ENCODE data around the gene SLC22A23. TPM values are rescaled to one million over a fixed set of nuclear protein-coding genes. Genes with fewer than 3 reads are reported as not detected.
A peak's percentile ranks its signal among the peaks of the same experiment; 100 is the strongest.

Gene SLC22A23
- total RNA-seq, 2 experiments from 2014 or later, result 0.90 to 1.0 TPM

DNA sequence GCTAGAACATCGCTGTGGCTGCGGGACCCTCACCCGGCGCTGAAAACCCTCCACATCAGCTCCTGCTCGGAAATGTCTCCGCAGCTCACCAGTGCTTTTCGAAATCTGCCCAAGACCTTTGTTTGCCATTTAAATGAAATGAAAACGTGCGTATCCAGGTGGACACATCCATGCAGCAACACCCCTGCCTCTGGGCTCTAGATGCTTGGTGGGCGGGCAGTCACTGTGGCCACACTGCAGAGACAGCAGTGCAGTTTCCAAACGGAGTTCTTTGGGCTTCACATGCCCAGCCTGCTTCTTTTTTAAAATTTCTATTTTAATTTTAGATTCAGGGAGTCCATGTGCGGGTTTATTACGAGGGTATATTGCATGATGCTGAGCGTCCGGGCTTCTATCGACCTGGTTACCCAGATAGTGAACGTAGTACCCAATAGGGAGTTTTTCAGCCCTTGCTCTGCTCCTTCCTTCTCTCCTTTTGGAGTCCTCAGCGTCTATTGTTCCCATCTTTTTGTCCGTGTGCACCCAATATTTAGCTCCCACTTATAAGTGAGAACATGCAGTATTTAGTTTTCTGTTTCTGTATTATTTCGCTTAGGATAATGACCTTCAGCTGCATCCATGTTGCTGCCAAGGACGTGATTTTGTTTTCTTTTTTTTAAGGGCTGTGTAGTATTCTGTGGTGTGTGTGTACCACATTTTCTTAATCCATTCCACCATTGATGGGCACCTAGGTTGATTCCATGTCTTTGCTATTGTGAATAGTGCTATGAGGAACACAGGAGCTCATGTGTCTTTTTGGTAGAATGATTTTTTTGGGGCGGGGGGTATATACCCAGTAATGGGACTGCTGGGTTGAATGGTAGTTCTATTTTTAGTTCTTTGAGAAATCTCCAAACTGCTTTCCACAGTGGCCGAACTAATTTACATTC lies 224.6 kb downstream of the SLC22A23 start:
- H3K27ac Mint-ChIP-seq, result no peak overlapping the region
- intact Hi-C loops (cut with micrococcal nuclease), result no loop called here
- peaks cover 73% of the 10 kb centered on the region for H3K27me3 Mint-ChIP-seq
- no peaks in the 10 kb centered on the region for H3K36me3 Mint-ChIP-seq
- H3K4me3 Mint-ChIP-seq, result peak overlapping the region; percentile 27
- CTCF ChIA-PET, result interaction anchor here (2.0 kb wide), 1 partner anchor 19 kb away, joined by 9 read pairs; no protein-coding TSS in a partner anchor
- H3K9me3 Mint-ChIP-seq, result no peaks in the 10 kb centered on the region
- H3K4me1 Mint-ChIP-seq (ENCODE audit: low read depth), result peaks cover 36% of the 10 kb centered on the region
- POLR2A ChIA-PET, result no interaction called here
- DNase-seq, result no peak

DNA sequence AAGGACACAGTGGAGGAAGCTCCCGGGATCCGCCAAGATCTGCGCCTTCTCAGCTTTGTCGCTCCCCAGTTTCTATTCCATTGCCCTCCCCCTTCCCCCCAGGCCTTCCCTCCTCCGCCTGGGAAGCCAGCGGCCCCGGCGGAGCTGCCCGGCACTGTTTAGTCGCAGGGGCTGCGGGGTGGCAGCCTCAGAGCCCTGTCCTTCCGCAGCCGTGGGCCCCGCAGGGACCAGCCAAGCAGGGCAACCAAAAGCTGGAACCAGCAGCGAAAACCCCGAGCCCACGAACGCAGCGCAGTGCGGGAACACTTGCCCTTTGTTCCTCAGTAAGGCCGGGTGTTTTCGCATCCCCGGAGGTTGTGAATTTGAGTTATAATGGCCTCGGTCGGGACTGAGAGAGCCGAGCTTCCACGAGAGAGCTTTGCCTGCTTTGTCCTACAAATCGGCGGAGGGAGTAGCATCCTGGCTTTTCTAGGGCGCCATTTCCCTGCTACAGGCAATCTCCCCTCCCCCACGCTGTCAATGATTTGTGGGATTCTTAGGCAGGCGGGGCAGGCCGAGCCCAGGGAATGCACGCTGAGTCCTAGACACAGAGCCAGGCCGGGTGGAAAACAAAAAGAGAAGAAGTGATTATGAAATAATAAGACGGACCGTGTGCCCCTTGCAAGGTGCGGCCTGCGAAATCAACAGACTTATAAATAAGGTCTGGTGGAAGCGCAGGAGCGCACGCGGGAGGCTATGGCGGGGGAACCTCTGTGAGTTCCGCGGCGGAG lies 225.4 kb downstream of the SLC22A23 start:
- no peak for DNase-seq
- H3K36me3 Mint-ChIP-seq, result no peaks in the 10 kb centered on the region
- H3K9me3 Mint-ChIP-seq, result no peaks in the 10 kb centered on the region
- H3K4me3 Mint-ChIP-seq, result peak overlapping the region; percentile 27
- H3K4me1 Mint-ChIP-seq (ENCODE audit: low read depth), result peaks cover 43% of the 10 kb centered on the region
- intact Hi-C loops (cut with micrococcal nuclease), result no loop called here
- no peak overlapping the region for H3K27ac Mint-ChIP-seq
- ChIA-PET POLR2A (no interaction called here), CTCF (interaction anchor here (1.0 to 2.0 kb wide), 3 partner anchors 20 to 74 kb away, joined by 3 to 9 read pairs (median 4); partner anchors contain the start of gene TUBB2A)
- peaks cover 77% of the 10 kb centered on the region for H3K27me3 Mint-ChIP-seq

DNA sequence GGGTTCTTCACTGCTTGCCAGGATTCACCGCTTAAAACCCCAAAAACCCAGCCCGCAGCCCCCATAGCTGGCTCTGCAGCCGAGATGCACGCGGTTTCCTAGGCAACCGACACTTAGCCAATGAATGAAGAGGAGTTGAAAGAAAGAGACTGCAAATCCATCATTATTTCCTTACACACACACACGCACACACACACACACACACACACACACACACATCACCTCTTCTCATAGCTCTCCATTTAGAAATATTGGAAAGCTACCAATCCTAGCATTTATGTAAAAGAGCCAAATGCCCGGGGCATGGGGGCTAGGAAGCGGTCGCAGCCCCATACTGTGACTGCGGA lies 226.0 kb downstream of the SLC22A23 start:
- POLR2A ChIA-PET, result no interaction called here
- Mint-ChIP-seq H3K4me3 (peak overlapping the region; percentile 20), H3K9me3 (no peaks in the 10 kb centered on the region), H3K27me3 (peaks cover 78% of the 10 kb centered on the region), H3K4me1 (ENCODE audit: low read depth) (peaks cover 44% of the 10 kb centered on the region), H3K36me3 (no peaks in the 10 kb centered on the region), H3K27ac (no peak overlapping the region)
- peak; percentile 14 for DNase-seq
- intact Hi-C loops (cut with micrococcal nuclease), result no loop called here
- CTCF ChIA-PET, result interaction anchor here (1.0 to 2.0 kb wide), 4 partner anchors 9 to 74 kb away, joined by 3 to 9 read pairs (median 4); partner anchors contain the start of gene TUBB2A

DNA sequence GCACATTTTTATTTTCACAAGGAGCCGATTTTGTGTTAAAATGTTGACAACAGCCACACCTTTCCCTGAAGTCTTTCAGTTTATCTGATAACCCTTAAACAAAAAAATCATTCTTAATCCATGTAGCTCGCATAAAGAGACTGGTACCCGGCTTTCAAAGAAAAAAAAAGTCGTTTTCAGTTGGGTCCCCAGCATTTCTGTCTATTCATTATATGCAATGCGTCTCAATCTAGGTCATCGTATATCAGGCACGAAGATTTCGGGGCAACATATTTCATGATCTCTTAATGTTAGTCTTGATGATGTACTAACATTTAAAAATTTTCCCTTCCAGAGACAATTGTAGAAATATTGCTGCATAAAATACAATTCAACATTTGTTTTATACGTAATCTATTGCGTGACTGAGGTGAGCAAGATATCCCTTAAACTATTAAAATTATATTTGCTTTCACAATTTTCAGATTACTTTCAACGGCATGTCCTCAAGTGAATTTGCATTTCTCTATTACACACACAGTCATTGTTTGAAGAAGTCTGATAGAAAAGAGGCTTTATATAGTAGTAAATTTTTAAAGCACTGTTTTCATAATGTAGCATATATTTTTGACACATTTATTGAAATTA lies 226.5 kb downstream of the SLC22A23 start:
- DNase-seq, result no peak
- ChIA-PET POLR2A (no interaction called here), CTCF (interaction anchor here (1.0 to 2.0 kb wide), 5 partner anchors 9 to 73 kb away, joined by 3 to 9 read pairs (median 4); partner anchors contain the start of gene TUBB2A)
- intact Hi-C loops (cut with micrococcal nuclease), result no loop called here
- H3K36me3 Mint-ChIP-seq, result no peaks in the 10 kb centered on the region
- peaks cover 44% of the 10 kb centered on the region for H3K4me1 Mint-ChIP-seq (ENCODE audit: low read depth)
- peaks cover 77% of the 10 kb centered on the region for H3K27me3 Mint-ChIP-seq
- no peak overlapping the region for H3K4me3 Mint-ChIP-seq
- H3K27ac Mint-ChIP-seq, result no peak overlapping the region
- H3K9me3 Mint-ChIP-seq, result no peaks in the 10 kb centered on the region

DNA sequence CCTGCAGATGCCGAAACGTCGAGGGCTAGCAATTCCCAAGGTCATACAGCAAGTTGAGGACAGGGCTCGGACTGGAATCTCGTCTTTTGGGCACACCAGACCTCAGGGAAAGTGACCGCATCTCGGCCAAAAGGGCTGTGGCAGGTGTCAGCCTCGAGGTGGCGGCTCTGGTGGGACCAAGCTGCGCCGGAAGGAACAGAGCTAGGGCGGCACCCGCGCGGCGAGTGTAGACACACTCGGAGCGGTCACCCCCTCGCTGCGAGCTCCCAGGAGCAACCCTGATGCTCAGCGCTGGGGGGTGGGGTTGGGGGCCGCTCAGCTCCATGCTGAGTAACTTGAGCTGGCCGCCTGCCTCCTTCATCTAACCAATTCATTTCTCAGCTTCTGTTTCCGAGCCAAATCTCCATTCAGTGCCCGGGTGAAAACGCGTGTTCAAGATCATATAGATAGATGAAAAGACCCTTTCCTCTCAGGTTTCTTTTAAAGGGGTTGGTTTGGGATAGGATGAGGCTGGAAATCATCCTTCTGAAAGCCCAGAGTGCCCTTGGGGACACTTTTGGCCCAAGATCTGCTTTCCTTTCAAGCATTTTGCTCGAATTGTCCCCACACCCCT lies 227.2 kb downstream of the SLC22A23 start:
- ChIA-PET POLR2A (no interaction called here), CTCF (interaction anchor here (0.7 to 2.0 kb wide), 3 partner anchors 10 to 67 kb away, joined by 3 to 9 read pairs (median 4); no protein-coding TSS in a partner anchor)
- no peaks in the 10 kb centered on the region for H3K36me3 Mint-ChIP-seq
- H3K4me1 Mint-ChIP-seq (ENCODE audit: low read depth), result peaks cover 44% of the 10 kb centered on the region
- DNase-seq, result peak; percentile 57
- peak overlapping the region; percentile 34 for H3K4me3 Mint-ChIP-seq
- intact Hi-C loops (cut with micrococcal nuclease), result loop anchor here (2.0 kb wide), 2 partner anchors 21 to 67 kb away; no protein-coding TSS in a partner anchor
- no peak overlapping the region for H3K27ac Mint-ChIP-seq
- H3K9me3 Mint-ChIP-seq, result no peaks in the 10 kb centered on the region
- peaks cover 76% of the 10 kb centered on the region for H3K27me3 Mint-ChIP-seq

DNA sequence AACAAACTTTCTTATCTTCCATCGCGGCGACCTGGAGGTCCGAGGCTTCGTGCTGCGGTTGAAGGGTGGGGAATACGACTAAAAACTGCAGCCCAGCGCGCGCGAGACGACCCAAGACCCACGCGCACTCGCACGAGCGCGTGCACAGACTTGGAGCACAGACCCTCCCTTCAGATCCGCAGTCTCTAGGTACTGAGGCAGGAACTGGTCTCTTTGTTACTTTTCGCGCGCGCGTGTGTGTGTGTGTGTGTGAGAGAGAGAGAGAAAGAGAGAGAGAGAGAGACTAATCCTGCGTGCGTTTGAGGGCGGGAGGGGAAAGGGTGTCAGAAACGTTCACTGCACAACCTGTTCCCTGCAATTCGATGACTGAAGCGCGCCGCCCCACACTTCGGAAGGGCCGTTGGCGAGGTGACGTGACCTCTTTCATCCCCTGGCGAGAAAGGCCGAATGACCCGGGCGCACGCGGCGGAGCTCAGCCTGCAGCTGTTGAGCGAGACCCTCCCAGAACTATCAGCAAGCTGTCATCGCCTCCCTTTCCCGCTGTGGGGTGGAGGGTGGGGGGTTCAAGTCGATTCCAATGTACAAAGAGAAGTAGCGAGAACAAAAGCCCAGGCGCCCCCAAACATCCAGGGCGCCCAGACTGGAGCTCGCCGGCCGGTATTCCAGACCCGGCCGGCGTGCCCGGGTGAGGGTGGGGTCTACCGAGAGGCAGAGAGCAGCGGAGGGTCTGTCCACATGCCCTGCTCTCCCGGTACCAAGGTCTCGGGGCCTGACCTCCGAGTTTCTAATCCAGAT lies 227.9 kb downstream of the SLC22A23 start:
- intact Hi-C loops (cut with micrococcal nuclease), result loop anchor here (2.0 kb wide), 2 partner anchors 22 to 66 kb away; no protein-coding TSS in a partner anchor
- no peaks in the 10 kb centered on the region for H3K36me3 Mint-ChIP-seq
- POLR2A ChIA-PET, result no interaction called here
- H3K27ac Mint-ChIP-seq, result peak overlapping the region; percentile 21
- H3K9me3 Mint-ChIP-seq, result no peaks in the 10 kb centered on the region
- H3K4me3 Mint-ChIP-seq, result peak overlapping the region; percentile 63
- H3K4me1 Mint-ChIP-seq (ENCODE audit: low read depth), result peaks cover 44% of the 10 kb centered on the region
- CTCF ChIA-PET, result interaction anchor here (0.6 to 2.0 kb wide), 4 partner anchors 11 to 102 kb away, joined by 3 to 9 read pairs (median 4); no protein-coding TSS in a partner anchor
- peak; percentile 61 for DNase-seq
- peaks cover 73% of the 10 kb centered on the region for H3K27me3 Mint-ChIP-seq

DNA sequence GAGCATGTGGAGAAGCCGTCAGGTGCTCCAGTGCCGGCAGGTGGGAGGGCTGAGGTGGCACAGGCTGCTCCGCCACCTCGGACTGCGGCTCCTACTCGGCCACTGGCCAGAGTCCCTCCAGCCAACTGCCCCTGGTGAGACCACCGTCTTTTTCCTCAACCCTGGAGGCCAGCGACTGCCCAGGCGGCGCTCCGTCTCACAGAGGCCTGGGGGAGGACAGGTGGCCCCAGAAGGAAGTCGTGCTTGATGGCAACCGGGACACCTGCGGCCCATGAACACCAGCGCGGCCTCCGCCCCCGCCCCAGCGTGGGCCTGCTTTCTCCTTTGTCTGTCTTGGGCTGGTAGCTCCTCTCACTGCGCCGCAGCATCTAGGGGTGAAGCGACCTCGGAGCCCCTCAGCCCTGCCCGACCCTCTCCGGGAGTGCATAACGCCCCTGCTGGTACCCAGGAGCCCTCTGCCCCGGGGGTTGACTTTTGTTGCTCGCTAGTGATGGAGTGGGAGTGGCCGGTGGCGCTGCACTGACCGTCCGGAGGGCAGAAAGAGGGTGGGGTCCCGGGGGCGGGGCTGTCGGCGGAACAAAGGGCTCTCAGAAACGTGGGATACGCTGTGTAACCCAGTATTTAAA lies 228.7 kb downstream of the SLC22A23 start:
- Mint-ChIP-seq H3K9me3 (no peaks in the 10 kb centered on the region), H3K4me1 (ENCODE audit: low read depth) (peaks cover 44% of the 10 kb centered on the region), H3K27ac (no peak overlapping the region), H3K4me3 (peak overlapping the region; percentile 54), H3K36me3 (no peaks in the 10 kb centered on the region), H3K27me3 (peaks cover 70% of the 10 kb centered on the region)
- intact Hi-C loops (cut with micrococcal nuclease), result loop anchor here (2.0 kb wide), 2 partner anchors 23 to 65 kb away; no protein-coding TSS in a partner anchor
- DNase-seq, result peak; percentile 50
- ChIA-PET CTCF (no interaction called here), POLR2A (no interaction called here)

DNA sequence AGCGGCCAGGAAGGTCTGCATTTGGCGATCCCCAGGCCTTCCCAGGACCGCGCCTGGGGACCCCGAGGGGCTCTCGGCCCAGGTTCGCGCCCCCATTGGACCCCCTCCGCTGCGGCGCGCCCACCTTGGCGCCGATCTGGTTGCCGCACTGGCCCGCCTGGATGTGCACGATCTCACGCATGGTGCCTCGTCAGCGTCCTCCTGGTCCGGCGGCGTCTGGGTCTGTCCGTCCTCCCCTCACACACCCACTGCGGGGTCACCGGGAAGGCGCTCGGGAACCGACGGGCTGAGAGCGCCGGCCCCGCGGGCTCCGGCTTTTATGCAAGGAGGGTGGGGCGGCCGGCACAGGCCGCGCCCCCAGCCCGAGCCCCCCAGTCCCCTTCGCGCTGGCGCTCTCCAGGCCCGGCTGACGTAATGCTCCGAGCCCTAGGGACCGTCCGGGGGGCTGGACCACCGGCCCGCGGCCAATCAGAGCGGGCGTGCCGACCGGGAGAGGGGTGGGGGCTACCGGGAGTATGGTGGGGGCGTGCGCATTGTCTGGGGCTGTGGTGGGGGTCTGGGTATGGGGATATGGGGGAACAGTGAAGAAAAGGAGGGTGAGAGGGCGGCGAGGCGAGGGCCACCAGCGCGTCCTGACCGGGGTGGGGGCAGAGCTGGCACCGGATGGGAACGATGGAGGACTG lies 229.3 kb downstream of the SLC22A23 start, which contains the start of gene TUBB2B:
Gene TUBB2B, minus strand, starts transcription at position 291 of the 683 bp plus-strand sequence. Its CDS starts 110 bp downstream, at position 181.
- Mint-ChIP-seq H3K4me1 (ENCODE audit: low read depth) (peaks cover 44% of the 10 kb centered on the region), H3K9me3 (no peaks in the 10 kb centered on the region), H3K27ac (no peak within 1 kb of the TSS), H3K4me3 (peak within 1 kb of the TSS; percentile 65), H3K27me3 (peaks cover 64% of the 10 kb centered on the region), H3K36me3 (no peaks in the 10 kb centered on the region)
- CTCF ChIA-PET, result interaction anchor here (1.7 kb wide), 1 partner anchor 24 kb away, joined by 5 read pairs; no protein-coding TSS in a partner anchor
- no peak for DNase-seq
- POLR2A ChIA-PET, result no interaction called here
- intact Hi-C loops (cut with micrococcal nuclease), result loop anchor here (2.0 kb wide), 2 partner anchors 23 to 65 kb away; no protein-coding TSS in a partner anchor

DNA sequence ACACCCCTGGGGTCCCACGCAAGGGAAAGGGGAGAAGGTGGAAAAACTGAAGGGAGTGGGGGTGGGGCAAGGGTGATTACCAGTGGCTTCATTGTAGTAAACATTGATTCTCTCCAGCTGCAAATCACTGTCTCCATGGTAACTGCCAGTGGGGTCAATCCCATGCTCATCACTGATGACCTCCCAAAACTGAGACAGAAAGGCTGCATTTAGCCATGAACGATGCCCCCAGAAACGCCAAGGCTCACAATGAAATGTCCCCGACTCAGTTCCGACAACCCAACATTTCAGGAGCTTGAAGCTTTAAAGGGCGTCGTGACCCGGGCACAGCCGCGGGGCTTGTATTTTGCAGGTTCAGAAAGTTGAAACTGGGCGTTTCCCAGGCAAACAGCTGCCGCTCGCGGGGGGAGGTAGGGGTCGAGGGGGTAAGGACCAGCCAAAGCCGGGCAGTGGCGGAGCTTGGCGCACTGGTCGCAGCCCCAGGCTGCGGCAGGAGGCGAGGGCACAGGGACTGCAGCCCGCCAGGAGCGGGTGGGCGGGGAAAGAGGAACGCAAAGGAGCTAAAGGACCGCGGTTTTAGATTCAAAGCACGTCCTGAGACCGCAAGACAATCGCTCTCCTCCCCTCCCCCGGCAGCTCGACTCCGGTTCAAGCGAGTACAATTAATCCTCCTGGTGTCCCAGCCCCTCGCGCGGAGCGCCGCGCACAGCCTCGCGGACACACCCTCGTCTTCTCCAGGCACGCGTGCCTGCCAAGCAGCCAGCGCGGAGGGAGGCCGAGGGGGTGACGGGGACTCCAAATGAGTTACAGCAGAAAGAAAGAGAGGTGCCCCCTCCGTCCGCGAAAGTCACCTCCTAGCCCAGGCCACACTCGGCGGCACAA lies 230.1 kb downstream of the SLC22A23 start:
- Mint-ChIP-seq H3K4me1 (ENCODE audit: low read depth) (peaks cover 41% of the 10 kb centered on the region), H3K4me3 (peak overlapping the region; percentile 65), H3K9me3 (peaks cover 5% of the 10 kb centered on the region), H3K27me3 (peaks cover 57% of the 10 kb centered on the region), H3K36me3 (no peaks in the 10 kb centered on the region), H3K27ac (no peak overlapping the region)
- CTCF ChIA-PET, result interaction anchor here (1.7 kb wide), 1 partner anchor 25 kb away, joined by 5 read pairs; no protein-coding TSS in a partner anchor
- DNase-seq, result peak; percentile 32
- POLR2A ChIA-PET, result no interaction called here
- intact Hi-C loops (cut with micrococcal nuclease), result no loop called here

Data from activated CD4-positive, alpha-beta memory T cell treated with anti-CD3 and anti-CD28 coated beads for 36 hours (primary cell).